ENCODE measurements around the gene TRIM65. TPM values are rescaled to one million over a fixed set of nuclear protein-coding genes. Genes with fewer than 3 reads are reported as not detected.
"Not testable (repeated sequence)": the region's sequence is repeated elsewhere in the genome, so short reads cannot be mapped to it uniquely, and the experiment has no call there.

TRIM65 gene
- total and polyA plus RNA-seq, 2 experiments from 2014 or later, result 12.5 to 16.8 TPM

DNA sequence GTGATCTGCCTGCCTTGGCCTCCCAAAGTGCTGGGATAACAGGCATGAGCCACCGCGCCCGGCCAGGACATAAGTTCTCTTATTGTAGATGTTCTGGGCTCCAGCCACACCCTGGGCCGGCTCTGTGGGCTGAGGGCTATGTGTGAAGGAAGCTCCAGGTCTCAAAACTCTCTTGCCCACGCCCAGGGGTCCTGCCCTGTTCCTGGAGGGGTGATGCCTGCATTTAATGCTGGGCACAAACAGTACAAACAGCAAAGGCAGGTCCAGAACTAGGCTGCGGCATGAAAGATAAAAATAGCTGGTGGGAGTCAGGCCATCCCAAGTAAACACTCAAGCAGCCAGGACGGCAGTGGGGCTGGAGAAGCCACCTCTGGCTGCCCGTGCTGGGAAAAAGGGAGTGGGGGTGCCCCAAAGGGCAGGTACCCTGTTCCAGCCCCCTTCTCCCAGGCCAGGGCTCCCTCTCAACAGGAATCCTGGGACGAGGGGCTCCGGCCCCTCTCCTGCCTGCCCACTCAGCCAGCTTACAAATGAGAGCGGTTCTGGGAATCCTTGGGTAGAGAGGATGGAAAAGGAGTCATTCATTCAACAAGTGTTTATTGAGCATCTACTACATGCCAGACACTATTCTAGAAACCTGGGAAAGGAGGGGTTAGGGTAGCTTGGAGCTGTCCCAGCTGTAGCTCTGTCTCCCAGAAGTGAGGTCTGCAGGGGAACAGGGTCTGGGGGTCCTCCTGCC is 23.0 kb downstream of the TRIM65 start:
- Histone ChIP-seq H3K79me2 (no peaks in the 10 kb centered on the region), H3K9me2 (replicated peaks; ENCODE audit: insufficient read depth) (no peaks in the 10 kb centered on the region), H3K9me3 (ENCODE audit: low read depth) (no peaks in the 10 kb centered on the region), H4K20me1 (ENCODE audit: insufficient read depth, poor library complexity, severe bottlenecking) (no peaks in the 10 kb centered on the region), H3K4me1 (ENCODE audit: insufficient read depth) (peaks cover 22% of the 10 kb centered on the region), H3K36me3 (replicated peaks; ENCODE audit: insufficient read depth, low read depth) (no peaks in the 10 kb centered on the region), H3K4me3 (no peak overlapping the region), H2AFZ (no peak overlapping the region), H3K4me2 (no peak overlapping the region), H3K27ac (peak overlapping the region; percentile 65), H3K27me3 (no peaks in the 10 kb centered on the region)
- TF ChIP-seq EZH2 (IDR thresholded peaks at IDR 0.05; ENCODE audit: borderline replicate concordance) (no peak), EZH2phosphoT487 (IDR thresholded peaks at IDR 0.05; ENCODE audit: low read depth, severe bottlenecking, unreplicated experiment) (no peak)
- TF ChIP-seq, protein P1, sequence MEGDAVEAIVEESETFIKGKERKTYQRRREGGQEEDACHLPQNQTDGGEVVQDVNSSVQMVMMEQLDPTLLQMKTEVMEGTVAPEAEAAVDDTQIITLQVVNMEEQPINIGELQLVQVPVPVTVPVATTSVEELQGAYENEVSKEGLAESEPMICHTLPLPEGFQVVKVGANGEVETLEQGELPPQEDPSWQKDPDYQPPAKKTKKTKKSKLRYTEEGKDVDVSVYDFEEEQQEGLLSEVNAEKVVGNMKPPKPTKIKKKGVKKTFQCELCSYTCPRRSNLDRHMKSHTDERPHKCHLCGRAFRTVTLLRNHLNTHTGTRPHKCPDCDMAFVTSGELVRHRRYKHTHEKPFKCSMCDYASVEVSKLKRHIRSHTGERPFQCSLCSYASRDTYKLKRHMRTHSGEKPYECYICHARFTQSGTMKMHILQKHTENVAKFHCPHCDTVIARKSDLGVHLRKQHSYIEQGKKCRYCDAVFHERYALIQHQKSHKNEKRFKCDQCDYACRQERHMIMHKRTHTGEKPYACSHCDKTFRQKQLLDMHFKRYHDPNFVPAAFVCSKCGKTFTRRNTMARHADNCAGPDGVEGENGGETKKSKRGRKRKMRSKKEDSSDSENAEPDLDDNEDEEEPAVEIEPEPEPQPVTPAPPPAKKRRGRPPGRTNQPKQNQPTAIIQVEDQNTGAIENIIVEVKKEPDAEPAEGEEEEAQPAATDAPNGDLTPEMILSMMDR (IDR thresholded peaks at IDR 0.05; ENCODE audit: poor library complexity), result no peak
- DNase-seq (ENCODE audit: low spot score), result no peak
- WGBS (ENCODE audit: low lambda C conversion rate, missing lambda C conversion rate), result 88% methylated on average over 11 of the region's 11 CpGs

DNA sequence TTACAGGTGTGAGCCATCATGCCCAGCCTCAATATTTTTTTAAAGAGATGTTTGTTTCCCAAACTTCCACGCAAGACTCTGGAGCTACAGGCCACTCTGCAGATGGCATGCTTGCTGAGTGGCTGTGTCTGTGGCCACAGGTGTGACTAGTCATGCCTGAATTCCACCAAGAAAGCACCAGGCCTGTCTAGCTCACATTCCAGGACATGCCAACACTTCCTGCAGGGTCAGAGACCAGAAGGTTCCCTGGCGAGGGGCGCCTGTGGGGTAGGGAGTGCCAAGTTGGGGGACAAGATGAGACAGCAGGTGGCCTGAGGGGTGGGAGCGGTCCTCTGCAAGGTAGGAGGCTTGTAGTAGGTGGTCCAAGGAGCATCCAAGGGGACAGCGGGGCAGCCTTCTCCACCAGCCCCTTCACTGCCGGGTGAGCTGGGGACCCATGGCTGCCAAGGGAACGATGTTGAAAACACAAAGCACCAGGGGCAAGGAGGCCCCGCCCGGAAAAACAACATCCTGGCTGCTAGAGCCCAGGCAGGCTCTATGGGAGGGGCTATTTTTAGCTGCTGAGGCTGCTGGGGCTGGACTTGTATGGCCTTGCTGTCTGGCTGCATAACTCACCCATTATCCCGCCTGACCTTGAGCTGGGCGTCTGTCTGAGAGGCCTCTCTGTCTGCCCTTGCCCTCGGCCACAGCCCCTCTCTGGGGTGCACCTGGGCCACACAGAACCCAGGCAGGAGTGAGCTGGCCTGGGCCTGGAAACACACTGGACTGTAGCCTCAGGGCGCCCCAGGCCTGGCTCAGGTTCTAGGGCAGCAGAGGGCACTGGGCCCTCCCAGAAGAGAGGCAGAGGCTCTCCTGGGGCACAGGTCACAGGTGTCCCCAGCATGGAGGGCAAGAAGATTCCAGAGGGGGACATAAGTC is 24.1 kb downstream of the TRIM65 start:
- no peak overlapping the region for H2AFZ ChIP-seq

DNA sequence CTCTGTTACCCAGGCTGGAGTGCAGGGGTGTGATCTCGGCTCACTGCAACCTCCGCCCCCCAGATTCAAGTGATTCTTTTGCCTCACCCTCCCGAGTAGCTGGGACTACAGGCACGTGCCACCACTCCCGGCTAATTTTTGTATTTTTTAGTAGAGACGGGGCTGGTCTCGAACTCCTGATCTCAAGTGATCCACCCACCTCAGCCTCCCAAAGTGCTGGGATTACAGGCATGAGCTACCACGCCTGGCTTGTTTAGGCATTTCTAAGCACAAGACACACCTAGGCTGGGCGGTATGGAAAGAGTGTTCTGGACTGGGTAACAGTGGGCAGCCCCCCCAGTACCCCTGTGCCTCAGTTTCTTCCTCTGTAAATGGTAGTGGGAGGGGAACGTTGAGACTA is 26.5 kb downstream of the TRIM65 start:
- H3K27ac ChIP-seq, result peak overlapping the region; percentile 87
- not testable (repeated sequence) for H3K4me2 ChIP-seq

More for the DNA sequence above, 24.1 kb downstream of the TRIM65 start:
- no peak for TF ChIP-seq EZH2phosphoT487 (IDR thresholded peaks at IDR 0.05; ENCODE audit: low read depth, severe bottlenecking, unreplicated experiment)
- TF ChIP-seq, protein P1 (IDR thresholded peaks at IDR 0.05; ENCODE audit: poor library complexity), result no peak
- TF ChIP-seq EZH2 (IDR thresholded peaks at IDR 0.05; ENCODE audit: borderline replicate concordance), result no peak
- Histone ChIP-seq H3K9me2 (replicated peaks; ENCODE audit: insufficient read depth) (no peaks in the 10 kb centered on the region), H3K27ac (peak overlapping the region; percentile 79), H3K27me3 (no peaks in the 10 kb centered on the region), H3K9me3 (ENCODE audit: low read depth) (no peaks in the 10 kb centered on the region), H3K4me1 (ENCODE audit: insufficient read depth) (peaks cover 22% of the 10 kb centered on the region), H3K79me2 (no peaks in the 10 kb centered on the region), H3K36me3 (replicated peaks; ENCODE audit: insufficient read depth, low read depth) (no peaks in the 10 kb centered on the region), H3K4me3 (no peak overlapping the region), H3K4me2 (no peak overlapping the region), H4K20me1 (ENCODE audit: insufficient read depth, poor library complexity, severe bottlenecking) (no peaks in the 10 kb centered on the region)
- whole genome bisulfite sequencing (ENCODE audit: low lambda C conversion rate, missing lambda C conversion rate), result 66% methylated on average over 13 of the region's 13 CpGs
- DNase-seq (ENCODE audit: low spot score), result peak; percentile 86

More for the DNA sequence above, 26.5 kb downstream of the TRIM65 start:
- not testable (repeated sequence) for DNase-seq (ENCODE audit: low spot score); H3K4me1 ChIP-seq (ENCODE audit: insufficient read depth); H3K79me2 ChIP-seq; H3K4me3 ChIP-seq; H3K9me3 ChIP-seq (ENCODE audit: low read depth); H3K27me3 ChIP-seq; H3K9me2 ChIP-seq (replicated peaks; ENCODE audit: insufficient read depth); H3K36me3 ChIP-seq (replicated peaks; ENCODE audit: insufficient read depth, low read depth); H2AFZ ChIP-seq; H4K20me1 ChIP-seq (ENCODE audit: insufficient read depth, poor library complexity, severe bottlenecking)
- 92% methylated on average over 10 of the region's 10 CpGs for WGBS (ENCODE audit: low lambda C conversion rate, missing lambda C conversion rate)

All from hepatocyte (in vitro differentiated cells).